B cell (primary cell): ENCODE data around the gene CEP112. TPM values are rescaled to one million over a fixed set of nuclear protein-coding genes. Genes with fewer than 3 reads are reported as not detected.

Source experiments
- ATAC-seq: fragments of 200-7000 bp; cut with Tn5 transposase; one replicate; pipeline ENCODE4 v1.10.0; 2021; ENCODE audit warnings: low read depth, mild to moderate bottlenecking, moderate number of reproducible peaks, moderate library complexity
- CTCF ChIA-PET: fragments of 350-600 bp; sonication (Branson Sonifier 250); formaldehyde crosslinking; loops from one replicate; lab custom pipeline; 2021; ENCODE audit warnings: antibody characterized with exemption, inconsistent platforms; lab: Charles Lee
- POLR2A ChIA-PET: fragments of 350-600 bp; sonication (Branson Sonifier 250); formaldehyde crosslinking; loops from one replicate; lab custom pipeline; 2021; ENCODE audit warnings: antibody characterized with exemption; lab: Charles Lee
- DNase-seq: peaks from one replicate; pipeline ENCODE4 v3.0.0; 2013
- H2AFZ ChIP-seq: 2 replicates; pipeline ENCODE4 v1.6.1; 2012; ENCODE audit warnings: mild to moderate bottlenecking, low read depth, low read length; ENCODE audit not compliant: insufficient read depth, poor library complexity, severe bottlenecking
- H3K27ac ChIP-seq, 2 donors: 1 replicate in 1 of 2; 2 replicates in 1 of 2; pipeline ENCODE4 v1.5.1; 2012 to 2013; ENCODE audit warnings: low read length in 2 of 2, mild to moderate bottlenecking in 2 of 2, moderate library complexity in 1 of 2
- H3K27me3 ChIP-seq, 4 experiments: fragments of 200-600 bp in 1 of 4; sonication (generic) in 1 of 4; replicated peaks in 1 of 4; 1 replicate in 2 of 4; 2 replicates in 2 of 4; pipeline versions ENCODE4 v1.6.1 to v1.7.0; 2013 to 2016; ENCODE audit warnings: low read length in 3 of 4, mild to moderate bottlenecking in 2 of 4, mixed read lengths in 1 of 4, moderate library complexity in 1 of 4; ENCODE audit not compliant: insufficient read depth in 4 of 4, control insufficient read depth in 3 of 4; ENCODE audit errors: control extremely low read depth in 1 of 4
- H3K36me3 ChIP-seq, 2 experiments: replicated peaks in 1 of 2; 1 replicate in 1 of 2; 2 replicates in 1 of 2; pipeline versions ENCODE4 v1.6.1 to v1.7.1; 2013; ENCODE audit warnings: low read length in 1 of 2; ENCODE audit not compliant: insufficient read depth in 2 of 2, control insufficient read depth in 1 of 2; ENCODE audit errors: control extremely low read depth in 1 of 2, extremely low read depth in 1 of 2
- H3K4me1 ChIP-seq, 2 donors: fragments of 200-600 bp in 1 of 2; sonication (generic) in 1 of 2; 1 replicate in 1 of 2; 2 replicates in 1 of 2; pipeline versions ENCODE4 v1.5.1 to v1.6.1; 2013 to 2017; ENCODE audit warnings: low read length in 2 of 2; ENCODE audit not compliant: control insufficient read depth in 2 of 2, insufficient read depth in 2 of 2
- H3K4me2 ChIP-seq: replicated peaks from 2 replicates; pipeline ENCODE3; 2012; ENCODE audit warnings: mild to moderate bottlenecking, low read depth, low read length; ENCODE audit not compliant: poor library complexity, severe bottlenecking
- H3K4me3 ChIP-seq, 5 experiments: fragments of 200-600 bp in 1 of 5; sonication (generic) in 1 of 5; 1 replicate in 3 of 5; 2 replicates in 2 of 5; pipeline versions ENCODE4 v1.5.1 to v1.7.0; 2011 to 2016; ENCODE audit warnings: low read length in 4 of 5, mild to moderate bottlenecking in 4 of 5, low read depth in 2 of 5, control low read depth in 1 of 5, moderate library complexity in 1 of 5; ENCODE audit not compliant: insufficient read depth in 1 of 5; ENCODE audit errors: control extremely low read depth in 1 of 5, extremely low read depth in 1 of 5
- H3K79me2 ChIP-seq: fragments of 200-600 bp; sonication (generic); one replicate; pipeline ENCODE4 v1.6.0; 2016; ENCODE audit warnings: low read length; ENCODE audit not compliant: control insufficient read depth, insufficient read depth
- H3K9ac ChIP-seq: fragments of 200-600 bp; sonication (generic); 2 replicates; pipeline ENCODE4 v1.6.1; 2017; ENCODE audit warnings: mild to moderate bottlenecking, low read length, moderate library complexity
- H3K9me3 ChIP-seq, 3 donors: one replicate each; pipeline versions ENCODE4 v1.6.1 to v1.7.1; 2013; ENCODE audit warnings: low read length in 2 of 3; ENCODE audit not compliant: control insufficient read depth in 2 of 3, insufficient read depth in 1 of 3; ENCODE audit errors: control extremely low read depth in 1 of 3
- H4K20me1 ChIP-seq: 2 replicates; pipeline ENCODE4 v1.6.0; 2012; ENCODE audit warnings: mild to moderate bottlenecking, low read length; ENCODE audit not compliant: insufficient read depth, control insufficient read depth, poor library complexity, severe bottlenecking
- H3K27ac Mint-ChIP-seq: one replicate; pipeline ENCODE4 v1.8.0; 2021; ENCODE audit warnings: mixed read lengths
- H3K27me3 Mint-ChIP-seq: one replicate; pipeline ENCODE4 v1.8.0; 2021; ENCODE audit warnings: mixed read lengths
- H3K4me1 Mint-ChIP-seq: one replicate; pipeline ENCODE4 v1.8.0; 2021; ENCODE audit warnings: mixed read lengths
- H3K4me3 Mint-ChIP-seq: one replicate; pipeline ENCODE4 v1.8.0; 2021; ENCODE audit warnings: mixed read lengths
- H3K9me3 Mint-ChIP-seq: one replicate; pipeline ENCODE4 v1.8.0; 2022; ENCODE audit warnings: mixed read lengths; ENCODE audit not compliant: insufficient read depth
- CTCF ChIP-seq: fragments of 200-600 bp; IDR thresholded peaks from one replicate; pipeline ENCODE4 v1.8.0; 2022; ENCODE audit warnings: antibody characterized with exemption, mild to moderate bottlenecking
- EZH2 ChIP-seq: IDR thresholded peaks from 2 replicates; pipeline ENCODE4 v1.6.1; 2012; ENCODE audit warnings: borderline replicate concordance, low read depth, mild to moderate bottlenecking, moderate library complexity, low read length; ENCODE audit not compliant: insufficient read depth, poor library complexity, severe bottlenecking
- WGBS: methylation state at CpG from one replicate; pipeline ENCODE4 v1.1.5; 2013; ENCODE audit warnings: missing lambda C conversion rate; ENCODE audit not compliant: insufficient coverage; 5-methylcytosine and 5-hydroxymethylcytosine counted together
- intact Hi-C: fragments of 100-400 bp; cut with micrococcal nuclease; formaldehyde crosslinking; loops from one replicate; pipeline ENCODE4 v1.10.0; 2022
- polyA plus RNA-seq: library from polyadenylated mRNA; depleted of rRNA; stranded (reverse); fragments of >200 nt; gene quantifications from 2 replicates; pipeline ENCODE4 v1.2.3, GENCODE V29; 2012
- total RNA-seq, 2 donors: library from RNA; stranded (reverse); fragments of 120-200 nt in 1 of 2; gene quantifications; 1 replicate in 1 of 2; 2 replicates in 1 of 2; pipeline versions ENCODE4 v1.2.3 to v1.2.4, GENCODE V29; 2013 to 2022

CEP112 gene
- total and polyA plus RNA-seq, 2 donors (not counting 1 experiment from before 2014, with no cell fraction given) = 0.57 to 4.6 TPM

GRCh38 chr17:65920996-65921395 is 270.9 kb downstream of the CEP112 start:
- Mint-ChIP-seq H3K27ac (no peak overlapping the region), H3K4me1 (no peaks in the 10 kb centered on the region), H3K9me3 (no peaks in the 10 kb centered on the region), H3K4me3 (no peak overlapping the region), H3K27me3 (no peaks in the 10 kb centered on the region)
- CTCF ChIA-PET = no interaction called here
- Histone ChIP-seq H4K20me1 (no peaks in the 10 kb centered on the region), H3K4me3 (no peak overlapping the region), H3K36me3 (no peaks in the 10 kb centered on the region), H3K9ac (no peak overlapping the region), H3K4me1 (no peaks in the 10 kb centered on the region), H2AFZ (no peak overlapping the region), H3K9me3 (no peaks in the 10 kb centered on the region), H3K79me2 (no peaks in the 10 kb centered on the region), H3K4me2 (no peak overlapping the region), H3K27me3 (no peaks in the 10 kb centered on the region), H3K27ac (no peak overlapping the region)
- POLR2A ChIA-PET = no interaction called here
- no peak for ATAC-seq
- no peak for DNase-seq
- intact Hi-C loops = no loop called here
- TF ChIP-seq EZH2 = no peak
- no peak for TF ChIP-seq CTCF
- WGBS = 75% methylated on average over 4 of the region's 6 CpGs

- Histone ChIP-seq H3K9ac (no peak overlapping the region), H3K27ac (no peak overlapping the region), H3K9me3 (peaks cover 0 to 6% (median 0%) of the 10 kb centered on the region in 3 donors), H3K4me1 (peaks cover 8 to 11% of the 10 kb centered on the region in 2 donors), H4K20me1 (no peaks in the 10 kb centered on the region), H3K27me3 (no peaks in the 10 kb centered on the region), H3K79me2 (no peaks in the 10 kb centered on the region), H3K36me3 (no peaks in the 10 kb centered on the region), H2AFZ (no peak overlapping the region), H3K4me3 (no peak overlapping the region), H3K4me2 (no peak overlapping the region)
- Mint-ChIP-seq H3K27me3 (no peaks in the 10 kb centered on the region), H3K4me1 (peaks cover 16% of the 10 kb centered on the region), H3K4me3 (no peak overlapping the region), H3K27ac (no peak overlapping the region), H3K9me3 (peaks cover 9% of the 10 kb centered on the region)
- ChIA-PET POLR2A (no interaction called here), CTCF (no interaction called here)
- TF ChIP-seq EZH2 (no peak), CTCF (no peak)
- ATAC-seq (no peak), DNase-seq (no peak)
- 89% methylated on average over 5 of the region's 5 CpGs for WGBS
- intact Hi-C loops = no loop called here
Measured at GRCh38 chr17:65918916-65919315, 273.0 kb downstream of the CEP112 start.
